Measurements from ENCODE around the gene FAF1.

DNA sequence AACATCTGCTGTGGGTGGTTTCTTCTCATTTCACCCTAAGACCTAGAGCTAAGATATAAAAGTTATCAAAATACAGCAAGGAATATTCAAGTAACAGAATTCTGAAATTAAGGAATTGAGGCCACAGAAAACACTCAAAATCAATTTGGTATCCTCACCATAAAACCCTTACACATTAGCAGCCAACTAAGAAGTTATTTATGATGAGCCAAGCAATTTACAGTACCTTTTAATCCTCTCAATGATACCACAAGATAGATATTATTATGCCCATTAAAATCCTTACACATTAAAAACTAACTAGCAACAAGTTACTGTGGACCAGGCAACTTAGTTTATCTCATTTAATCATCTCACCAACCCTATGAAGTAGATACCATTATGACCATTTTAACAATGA lies 81.6 kb downstream of the FAF1 start:
- TF ChIP-seq EZH2phosphoT487 (IDR thresholded peaks at IDR 0.05; ENCODE audit: borderline replicate concordance, low read length) (no peak), EZH2 (IDR thresholded peaks at IDR 0.05; ENCODE audit: low read length, unreplicated experiment) (no peak)
- TF ChIP-seq, protein P1, sequence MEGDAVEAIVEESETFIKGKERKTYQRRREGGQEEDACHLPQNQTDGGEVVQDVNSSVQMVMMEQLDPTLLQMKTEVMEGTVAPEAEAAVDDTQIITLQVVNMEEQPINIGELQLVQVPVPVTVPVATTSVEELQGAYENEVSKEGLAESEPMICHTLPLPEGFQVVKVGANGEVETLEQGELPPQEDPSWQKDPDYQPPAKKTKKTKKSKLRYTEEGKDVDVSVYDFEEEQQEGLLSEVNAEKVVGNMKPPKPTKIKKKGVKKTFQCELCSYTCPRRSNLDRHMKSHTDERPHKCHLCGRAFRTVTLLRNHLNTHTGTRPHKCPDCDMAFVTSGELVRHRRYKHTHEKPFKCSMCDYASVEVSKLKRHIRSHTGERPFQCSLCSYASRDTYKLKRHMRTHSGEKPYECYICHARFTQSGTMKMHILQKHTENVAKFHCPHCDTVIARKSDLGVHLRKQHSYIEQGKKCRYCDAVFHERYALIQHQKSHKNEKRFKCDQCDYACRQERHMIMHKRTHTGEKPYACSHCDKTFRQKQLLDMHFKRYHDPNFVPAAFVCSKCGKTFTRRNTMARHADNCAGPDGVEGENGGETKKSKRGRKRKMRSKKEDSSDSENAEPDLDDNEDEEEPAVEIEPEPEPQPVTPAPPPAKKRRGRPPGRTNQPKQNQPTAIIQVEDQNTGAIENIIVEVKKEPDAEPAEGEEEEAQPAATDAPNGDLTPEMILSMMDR (conservative IDR thresholded peaks at IDR 0.05; ENCODE audit: low read depth, low read length) = no peak

Measured in PC-3 (cell line).